Measurements from ENCODE around the gene WDR37. TPM values are rescaled to one million over a fixed set of nuclear protein-coding genes. Genes with fewer than 3 reads are reported as not detected.
"Not testable (repeated sequence)": the region's sequence is repeated elsewhere in the genome, so short reads cannot be mapped to it uniquely, and the experiment has no call there.

Gene WDR37
- total RNA-seq, 1 donor from 2014 or later = 12.5 TPM

GRCh38 chr10:1063232-1063865 lies 7.2 kb downstream of the WDR37 start:
- Histone ChIP-seq H3K27ac (ENCODE audit: low read depth, low read length) (no peak overlapping the region), H3K4me3 (ENCODE audit: low read length in 3 of 3) (no peak overlapping the region), H3K9ac (ENCODE audit: low read depth in 1 of 3, low read length in 3 of 3) (no peak overlapping the region), H3K4me1 (ENCODE audit: control insufficient read depth in 3 of 3, insufficient read depth in 3 of 3, low read length in 3 of 3) (peaks cover 3 to 8% (median 5%) of the 10 kb centered on the region in 3 donors), H3K27me3 (ENCODE audit: control insufficient read depth in 3 of 3, insufficient read depth in 3 of 3, low read length in 3 of 3) (no peaks in the 10 kb centered on the region), H3K36me3 (ENCODE audit: control insufficient read depth in 3 of 3, insufficient read depth in 3 of 3, low read length in 3 of 3) (peaks cover 0 to 4% (median 0%) of the 10 kb centered on the region in 3 donors), H3K9me3 (ENCODE audit: control insufficient read depth in 3 of 3, low read length in 3 of 3) (no peaks in the 10 kb centered on the region)

GRCh38 chr10:1064964-1065247 lies 8.7 kb downstream of the WDR37 start:
- H3K27ac ChIP-seq (ENCODE audit: low read depth, low read length) = no peak overlapping the region
- H3K27me3 ChIP-seq (ENCODE audit: control insufficient read depth in 3 of 3, insufficient read depth in 3 of 3, low read length in 3 of 3) = no peaks in the 10 kb centered on the region
- H3K4me1 ChIP-seq (ENCODE audit: control insufficient read depth in 3 of 3, insufficient read depth in 3 of 3, low read length in 3 of 3) = peaks cover under 1 to 6% (median 5%) of the 10 kb centered on the region in 3 donors
- H3K4me3 ChIP-seq (ENCODE audit: low read length in 3 of 3) = no peak overlapping the region
- peaks cover 0 to 4% (median 0%) of the 10 kb centered on the region in 3 donors for H3K36me3 ChIP-seq (ENCODE audit: control insufficient read depth in 3 of 3, insufficient read depth in 3 of 3, low read length in 3 of 3)
- no peak overlapping the region for H3K9ac ChIP-seq (ENCODE audit: low read depth in 1 of 3, low read length in 3 of 3)
- no peaks in the 10 kb centered on the region for H3K9me3 ChIP-seq (ENCODE audit: control insufficient read depth in 3 of 3, low read length in 3 of 3)

- H3K27ac ChIP-seq (ENCODE audit: low read depth, low read length); H3K9ac ChIP-seq (ENCODE audit: low read depth in 1 of 3, low read length in 3 of 3); H3K4me1 ChIP-seq (ENCODE audit: control insufficient read depth in 3 of 3, insufficient read depth in 3 of 3, low read length in 3 of 3); H3K27me3 ChIP-seq (ENCODE audit: control insufficient read depth in 3 of 3, insufficient read depth in 3 of 3, low read length in 3 of 3); H3K9me3 ChIP-seq (ENCODE audit: control insufficient read depth in 3 of 3, low read length in 3 of 3); H3K4me3 ChIP-seq (ENCODE audit: low read length in 3 of 3); H3K36me3 ChIP-seq (ENCODE audit: control insufficient read depth in 3 of 3, insufficient read depth in 3 of 3, low read length in 3 of 3): not testable (repeated sequence)
Measured at GRCh38 chr10:1066734-1067133, 10.5 kb downstream of the WDR37 start.

- Histone ChIP-seq H3K27ac (ENCODE audit: low read depth, low read length) (no peak overlapping the region), H3K4me3 (ENCODE audit: low read length in 3 of 3) (no peak overlapping the region), H3K4me1 (ENCODE audit: control insufficient read depth in 3 of 3, insufficient read depth in 3 of 3, low read length in 3 of 3) (peaks cover 0 to 3% (median 0%) of the 10 kb centered on the region in 3 donors), H3K9ac (ENCODE audit: low read depth in 1 of 3, low read length in 3 of 3) (no peak overlapping the region), H3K36me3 (ENCODE audit: control insufficient read depth in 3 of 3, insufficient read depth in 3 of 3, low read length in 3 of 3) (peaks cover 4 to 9% (median 5%) of the 10 kb centered on the region in 3 donors), H3K27me3 (ENCODE audit: control insufficient read depth in 3 of 3, insufficient read depth in 3 of 3, low read length in 3 of 3) (no peaks in the 10 kb centered on the region), H3K9me3 (ENCODE audit: control insufficient read depth in 3 of 3, low read length in 3 of 3) (no peaks in the 10 kb centered on the region)
Measured at GRCh38 chr10:1068380-1069361, 12.5 kb downstream of the WDR37 start.

GRCh38 chr10:1070919-1071318 lies 14.7 kb downstream of the WDR37 start:
- H3K27ac ChIP-seq (ENCODE audit: low read depth, low read length) = no peak overlapping the region
- H3K27me3 ChIP-seq (ENCODE audit: control insufficient read depth in 3 of 3, insufficient read depth in 3 of 3, low read length in 3 of 3) = no peaks in the 10 kb centered on the region
- peaks cover 0 to 3% (median 0%) of the 10 kb centered on the region in 3 donors for H3K4me1 ChIP-seq (ENCODE audit: control insufficient read depth in 3 of 3, insufficient read depth in 3 of 3, low read length in 3 of 3)
- H3K9me3 ChIP-seq (ENCODE audit: control insufficient read depth in 3 of 3, low read length in 3 of 3) = no peaks in the 10 kb centered on the region
- H3K36me3 ChIP-seq (ENCODE audit: control insufficient read depth in 3 of 3, insufficient read depth in 3 of 3, low read length in 3 of 3) = peaks cover 16 to 23% (median 17%) of the 10 kb centered on the region in 3 donors
- H3K9ac ChIP-seq (ENCODE audit: low read depth in 1 of 3, low read length in 3 of 3) = no peak overlapping the region
- H3K4me3 ChIP-seq (ENCODE audit: low read length in 3 of 3) = no peak overlapping the region

GRCh38 chr10:1074052-1074747 lies 18.0 kb downstream of the WDR37 start:
- no peak overlapping the region for H3K27ac ChIP-seq (ENCODE audit: low read depth, low read length)
- H3K4me3 ChIP-seq (ENCODE audit: low read length in 3 of 3) = no peak overlapping the region
- H3K27me3 ChIP-seq (ENCODE audit: control insufficient read depth in 3 of 3, insufficient read depth in 3 of 3, low read length in 3 of 3) = no peaks in the 10 kb centered on the region
- peaks cover 16 to 36% (median 34%) of the 10 kb centered on the region in 3 donors for H3K36me3 ChIP-seq (ENCODE audit: control insufficient read depth in 3 of 3, insufficient read depth in 3 of 3, low read length in 3 of 3)
- peaks cover 0 to 3% (median 0%) of the 10 kb centered on the region in 3 donors for H3K4me1 ChIP-seq (ENCODE audit: control insufficient read depth in 3 of 3, insufficient read depth in 3 of 3, low read length in 3 of 3)
- H3K9ac ChIP-seq (ENCODE audit: low read depth in 1 of 3, low read length in 3 of 3) = no peak overlapping the region
- no peaks in the 10 kb centered on the region for H3K9me3 ChIP-seq (ENCODE audit: control insufficient read depth in 3 of 3, low read length in 3 of 3)

GRCh38 chr10:1074748-1075308 lies 18.6 kb downstream of the WDR37 start:
- H3K4me1 ChIP-seq (ENCODE audit: control insufficient read depth in 3 of 3, insufficient read depth in 3 of 3, low read length in 3 of 3) = peaks cover 0 to 3% (median 0%) of the 10 kb centered on the region in 3 donors
- H3K9me3 ChIP-seq (ENCODE audit: control insufficient read depth in 3 of 3, low read length in 3 of 3) = no peaks in the 10 kb centered on the region
- H3K27ac ChIP-seq (ENCODE audit: low read depth, low read length) = no peak overlapping the region
- H3K27me3 ChIP-seq (ENCODE audit: control insufficient read depth in 3 of 3, insufficient read depth in 3 of 3, low read length in 3 of 3) = no peaks in the 10 kb centered on the region
- H3K36me3 ChIP-seq (ENCODE audit: control insufficient read depth in 3 of 3, insufficient read depth in 3 of 3, low read length in 3 of 3) = peaks cover 17 to 39% (median 38%) of the 10 kb centered on the region in 3 donors
- H3K9ac ChIP-seq (ENCODE audit: low read depth in 1 of 3, low read length in 3 of 3) = no peak overlapping the region
- H3K4me3 ChIP-seq (ENCODE audit: low read length in 3 of 3) = no peak overlapping the region

- Histone ChIP-seq H3K4me1 (ENCODE audit: control insufficient read depth in 3 of 3, insufficient read depth in 3 of 3, low read length in 3 of 3) (no peaks in the 10 kb centered on the region), H3K27me3 (ENCODE audit: control insufficient read depth in 3 of 3, insufficient read depth in 3 of 3, low read length in 3 of 3) (no peaks in the 10 kb centered on the region), H3K9me3 (ENCODE audit: control insufficient read depth in 3 of 3, low read length in 3 of 3) (no peaks in the 10 kb centered on the region), H3K36me3 (ENCODE audit: control insufficient read depth in 3 of 3, insufficient read depth in 3 of 3, low read length in 3 of 3) (peaks cover 27 to 57% (median 44%) of the 10 kb centered on the region in 3 donors), H3K4me3 (ENCODE audit: low read length in 3 of 3) (no peak overlapping the region), H3K9ac (ENCODE audit: low read depth in 1 of 3, low read length in 3 of 3) (no peak overlapping the region), H3K27ac (ENCODE audit: low read depth, low read length) (no peak overlapping the region)
Measured at GRCh38 chr10:1078668-1079067, 22.5 kb downstream of the WDR37 start.

- Histone ChIP-seq H3K4me3 (ENCODE audit: low read length in 3 of 3) (no peak overlapping the region), H3K4me1 (ENCODE audit: control insufficient read depth in 3 of 3, insufficient read depth in 3 of 3, low read length in 3 of 3) (no peaks in the 10 kb centered on the region), H3K9me3 (ENCODE audit: control insufficient read depth in 3 of 3, low read length in 3 of 3) (no peaks in the 10 kb centered on the region), H3K36me3 (ENCODE audit: control insufficient read depth in 3 of 3, insufficient read depth in 3 of 3, low read length in 3 of 3) (peaks cover 41 to 72% (median 66%) of the 10 kb centered on the region in 3 donors), H3K27ac (ENCODE audit: low read depth, low read length) (no peak overlapping the region), H3K27me3 (ENCODE audit: control insufficient read depth in 3 of 3, insufficient read depth in 3 of 3, low read length in 3 of 3) (no peaks in the 10 kb centered on the region), H3K9ac (ENCODE audit: low read depth in 1 of 3, low read length in 3 of 3) (no peak overlapping the region)
Measured at GRCh38 chr10:1083581-1083980, 27.4 kb downstream of the WDR37 start.
